H9 (cell line): Measurements from ENCODE around the gene GALNT2. TPM values are rescaled to one million over a fixed set of nuclear protein-coding genes. Genes with fewer than 3 reads are reported as not detected.

ENCODE experiments used
- DNase-seq: peaks from one replicate; pipeline ENCODE4 v3.0.0-alpha.2; 2017
- H2AFZ ChIP-seq: one replicate; pipeline ENCODE4 v1.6.1; 2013; ENCODE audit warnings: mild to moderate bottlenecking, low read length, control low read depth, moderate library complexity
- H2AK5ac ChIP-seq: 2 replicates; pipeline ENCODE4 v1.6.1; 2013; ENCODE audit warnings: low read length, control low read depth, mixed read lengths; ENCODE audit not compliant: insufficient read length
- H2BK120ac ChIP-seq: one replicate; pipeline ENCODE4 v1.6.1; 2013; ENCODE audit warnings: low read depth, mild to moderate bottlenecking, low read length, control low read depth, inconsistent platforms; ENCODE audit not compliant: poor library complexity, severe bottlenecking
- H2BK12ac ChIP-seq: 2 replicates; pipeline ENCODE4 v1.6.1; 2013; ENCODE audit warnings: low read length, control low read depth, mixed read lengths, low read depth; ENCODE audit not compliant: insufficient read length
- H2BK15ac ChIP-seq: 2 replicates; pipeline ENCODE4 v1.6.1; 2013; ENCODE audit warnings: low read depth, low read length, control low read depth
- H2BK20ac ChIP-seq: one replicate; pipeline ENCODE4 v1.6.1; 2013; ENCODE audit warnings: low read depth, mild to moderate bottlenecking, low read length, control low read depth, inconsistent platforms; ENCODE audit not compliant: poor library complexity, severe bottlenecking
- H2BK5ac ChIP-seq: 2 replicates; pipeline ENCODE4 v1.6.1; 2013; ENCODE audit warnings: low read length, control low read depth, mixed read lengths; ENCODE audit not compliant: insufficient read length
- H3K14ac ChIP-seq: 2 replicates; pipeline ENCODE4 v1.6.1; 2013; ENCODE audit warnings: low read length, control low read depth; ENCODE audit not compliant: insufficient read depth
- H3K18ac ChIP-seq: 2 replicates; pipeline ENCODE4 v1.6.1; 2013; ENCODE audit warnings: low read depth, mild to moderate bottlenecking, mixed read lengths, low read length, control low read depth; ENCODE audit not compliant: insufficient read length
- H3K23ac ChIP-seq: 2 replicates; pipeline ENCODE4 v1.6.1; 2013; ENCODE audit warnings: low read length, control low read depth, mixed read lengths, low read depth; ENCODE audit not compliant: insufficient read length
- H3K23me2 ChIP-seq: 2 replicates; pipeline ENCODE4 v1.6.1; 2013; ENCODE audit warnings: low read depth, mild to moderate bottlenecking, mixed read lengths, low read length, control low read depth; ENCODE audit not compliant: insufficient read length, poor library complexity, severe bottlenecking
- H3K27ac ChIP-seq: 2 replicates; pipeline ENCODE4 v1.5.1; 2013; ENCODE audit warnings: low read length, control low read depth, mixed read lengths, low read depth; ENCODE audit not compliant: insufficient read length
- H3K27me3 ChIP-seq: 2 replicates; pipeline ENCODE4 v1.6.1; 2013; ENCODE audit warnings: low read length, control low read depth, inconsistent platforms; ENCODE audit not compliant: insufficient read depth
- H3K4ac ChIP-seq: 2 replicates; pipeline ENCODE4 v1.6.1; 2013; ENCODE audit warnings: low read depth, mild to moderate bottlenecking, control low read depth, inconsistent platforms, low read length, moderate library complexity
- H3K4me1 ChIP-seq: 2 replicates; pipeline ENCODE4 v1.6.1; 2013; ENCODE audit warnings: low read length, control low read depth, inconsistent platforms; ENCODE audit not compliant: insufficient read depth
- H3K4me2 ChIP-seq: 2 replicates; pipeline ENCODE4 v1.6.1; 2013; ENCODE audit warnings: low read length, control low read depth, mixed read lengths; ENCODE audit not compliant: insufficient read length, insufficient read depth
- H3K56ac ChIP-seq: 2 replicates; pipeline ENCODE4 v1.6.1; 2013; ENCODE audit warnings: low read depth, mild to moderate bottlenecking, mixed read lengths, low read length, control low read depth; ENCODE audit not compliant: insufficient read length
- H3K79me1 ChIP-seq: 2 replicates; pipeline ENCODE4 v1.6.1; 2013; ENCODE audit warnings: low read depth, mild to moderate bottlenecking, moderate library complexity, low read length, control low read depth, inconsistent platforms; ENCODE audit not compliant: insufficient read depth, poor library complexity, severe bottlenecking
- H3K79me2 ChIP-seq: 2 replicates; pipeline ENCODE4 v1.6.1; 2013; ENCODE audit warnings: low read length, control low read depth, inconsistent platforms; ENCODE audit not compliant: insufficient read depth
- H3K9ac ChIP-seq: 2 replicates; pipeline ENCODE4 v1.6.1; 2013; ENCODE audit warnings: low read length, control low read depth, mixed read lengths; ENCODE audit not compliant: insufficient read length; ENCODE audit errors: extremely low read depth
- H3K9me3 ChIP-seq: one replicate; pipeline ENCODE4 v1.6.1; 2013; ENCODE audit warnings: low read depth, low read length, inconsistent platforms; ENCODE audit not compliant: control insufficient read depth
- H3T11ph ChIP-seq: one replicate; pipeline ENCODE4 v1.6.1; 2013; ENCODE audit warnings: mild to moderate bottlenecking, low read length, control low read depth, inconsistent platforms
- H4K20me1 ChIP-seq: one replicate; pipeline ENCODE4 v1.6.1; 2013; ENCODE audit not compliant: control insufficient read depth, insufficient read length, insufficient read depth
- H4K5ac ChIP-seq: 2 replicates; pipeline ENCODE4 v1.6.1; 2013; ENCODE audit warnings: low read depth, mild to moderate bottlenecking, mixed read lengths, low read length, control low read depth; ENCODE audit not compliant: insufficient read length
- H4K8ac ChIP-seq: replicated peaks from 2 replicates; pipeline ENCODE4 v1.6.1; 2013; ENCODE audit warnings: low read length, control low read depth, mixed read lengths, low read depth; ENCODE audit not compliant: insufficient read length
- H4K91ac ChIP-seq: 2 replicates; pipeline ENCODE4 v1.6.1; 2013; ENCODE audit warnings: low read depth, mild to moderate bottlenecking, moderate library complexity, mixed read lengths, low read length, control low read depth; ENCODE audit not compliant: insufficient read length
- H3K27ac Mint-ChIP-seq, 3 experiments: 2 replicates in 2 of 3; 3 replicates in 1 of 3; pipeline ENCODE4 v1.8.0; 2020 to 2021; ENCODE audit warnings: mixed read lengths in 3 of 3, mild to moderate bottlenecking in 1 of 3, moderate library complexity in 1 of 3
- H3K27me3 Mint-ChIP-seq: 2 replicates; pipeline ENCODE4 v1.8.0; 2021; ENCODE audit warnings: low read depth, mild to moderate bottlenecking, moderate library complexity, mixed read lengths
- H3K36me3 Mint-ChIP-seq, 3 experiments: 2 replicates in 2 of 3; 3 replicates in 1 of 3; pipeline ENCODE4 v1.8.0; 2020 to 2021; ENCODE audit warnings: low read depth in 3 of 3, mixed read lengths in 3 of 3; ENCODE audit not compliant: insufficient read depth in 1 of 3
- H3K4me1 Mint-ChIP-seq, 2 experiments: 2 replicates each; pipeline ENCODE4 v1.8.0; 2020; ENCODE audit warnings: mixed read lengths in 2 of 2
- H3K4me3 Mint-ChIP-seq, 2 experiments: 2 replicates in 1 of 2; 3 replicates in 1 of 2; pipeline ENCODE4 v1.8.0; 2020 to 2021; ENCODE audit warnings: mild to moderate bottlenecking in 2 of 2, mixed read lengths in 2 of 2, moderate library complexity in 1 of 2
- H3K9me3 Mint-ChIP-seq, 2 experiments: 2 replicates in 1 of 2; 3 replicates in 1 of 2; pipeline ENCODE4 v1.8.0; 2020; ENCODE audit warnings: mild to moderate bottlenecking in 2 of 2, mixed read lengths in 2 of 2, moderate library complexity in 1 of 2
- WGBS: extraction: QIAGEN DNeasy Blood & Tissue Kit; methylation state at CpG from one replicate; pipeline ENCODE4 v1.1.7; 2013; ENCODE audit warnings: missing lambda C conversion rate, low lambda C conversion rate, mixed read lengths; ENCODE audit not compliant: insufficient read length; ENCODE audit errors: extremely low coverage; 5-methylcytosine and 5-hydroxymethylcytosine counted together
- total RNA-seq: library from RNA; stranded (reverse); gene quantifications from 2 replicates; pipeline ENCODE4 v1.2.1, GENCODE V29; 2021
- TF ChIP-seq, protein P1 (sequence below): fragments of 200-600 bp; sonication (generic); conservative IDR thresholded peaks from 3 replicates; pipeline ENCODE4 v1.8.0; 2021; ENCODE audit warnings: antibody characterized with exemption, mild to moderate bottlenecking

Gene GALNT2
- total RNA-seq, 1 experiment from 2014 or later = 57.6 TPM

DNA sequence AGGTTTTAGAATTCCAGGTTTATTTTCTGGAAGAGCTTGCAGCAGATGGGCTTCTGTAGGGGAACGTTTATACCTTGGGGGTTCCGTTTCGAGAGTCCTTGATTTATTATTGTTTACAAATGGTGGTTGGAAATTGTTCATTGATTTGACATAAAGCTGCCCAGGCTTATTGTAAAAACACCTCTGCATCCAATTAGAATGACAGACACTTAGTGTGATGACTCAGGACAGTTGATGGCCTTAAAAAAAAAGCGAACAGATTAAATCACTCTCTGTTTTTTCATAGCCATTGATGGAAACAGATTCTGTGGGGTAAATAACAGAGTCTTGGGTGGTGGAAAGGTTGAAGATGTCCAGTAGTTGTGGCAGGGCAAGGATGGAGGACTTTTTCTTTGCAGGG, 35.4 kb downstream of the GALNT2 start:
- peaks cover 0 to under 1% (median 0%) of the 10 kb centered on the region in 3 experiments; a peak in 3 of 7 replicates for H3K36me3 Mint-ChIP-seq
- Histone ChIP-seq H3K9ac (no peak overlapping the region), H2BK20ac (no peak overlapping the region), H3K4me2 (no peak overlapping the region), H2BK15ac (no peak overlapping the region), H3K23ac (no peak overlapping the region), H3K23me2 (no peaks in the 10 kb centered on the region), H3K9me3 (no peaks in the 10 kb centered on the region), H3K79me1 (no peaks in the 10 kb centered on the region), H4K5ac (no peak overlapping the region), H3K27ac (no peak overlapping the region), H4K91ac (no peak overlapping the region), H2BK5ac (no peak overlapping the region), H2AK5ac (no peak overlapping the region), H3K4me1 (peaks cover 24% of the 10 kb centered on the region), H3K27me3 (no peaks in the 10 kb centered on the region), H3K14ac (no peak overlapping the region), H4K8ac (no peak overlapping the region), H2AFZ (no peak overlapping the region), H3K4ac (no peak overlapping the region), H2BK120ac (no peak overlapping the region), H3K79me2 (peaks cover 15% of the 10 kb centered on the region; the same call in 1 of the 2 replicates), H4K20me1 (no peaks in the 10 kb centered on the region), H3K18ac (no peak overlapping the region), H2BK12ac (no peak overlapping the region), H3T11ph (no peak overlapping the region), H3K56ac (no peak overlapping the region)
- H3K27me3 Mint-ChIP-seq = no peaks in the 10 kb centered on the region; the same call in none of the 2 replicates
- H3K4me3 Mint-ChIP-seq = no peak overlapping the region
- peak overlapping the region in 1 of 3 experiments; percentile 3; a peak in 1 of 7 replicates for H3K27ac Mint-ChIP-seq
- no peaks in the 10 kb centered on the region for H3K9me3 Mint-ChIP-seq
- H3K4me1 Mint-ChIP-seq = peaks cover 60 to 61% of the 10 kb centered on the region in 2 experiments
- TF ChIP-seq, protein P1, sequence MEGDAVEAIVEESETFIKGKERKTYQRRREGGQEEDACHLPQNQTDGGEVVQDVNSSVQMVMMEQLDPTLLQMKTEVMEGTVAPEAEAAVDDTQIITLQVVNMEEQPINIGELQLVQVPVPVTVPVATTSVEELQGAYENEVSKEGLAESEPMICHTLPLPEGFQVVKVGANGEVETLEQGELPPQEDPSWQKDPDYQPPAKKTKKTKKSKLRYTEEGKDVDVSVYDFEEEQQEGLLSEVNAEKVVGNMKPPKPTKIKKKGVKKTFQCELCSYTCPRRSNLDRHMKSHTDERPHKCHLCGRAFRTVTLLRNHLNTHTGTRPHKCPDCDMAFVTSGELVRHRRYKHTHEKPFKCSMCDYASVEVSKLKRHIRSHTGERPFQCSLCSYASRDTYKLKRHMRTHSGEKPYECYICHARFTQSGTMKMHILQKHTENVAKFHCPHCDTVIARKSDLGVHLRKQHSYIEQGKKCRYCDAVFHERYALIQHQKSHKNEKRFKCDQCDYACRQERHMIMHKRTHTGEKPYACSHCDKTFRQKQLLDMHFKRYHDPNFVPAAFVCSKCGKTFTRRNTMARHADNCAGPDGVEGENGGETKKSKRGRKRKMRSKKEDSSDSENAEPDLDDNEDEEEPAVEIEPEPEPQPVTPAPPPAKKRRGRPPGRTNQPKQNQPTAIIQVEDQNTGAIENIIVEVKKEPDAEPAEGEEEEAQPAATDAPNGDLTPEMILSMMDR = no peak
- no peak for DNase-seq
- WGBS = no CpG with 5 or more reads among the region's 4 CpGs
